H9 (cell line): ENCODE results near the gene DCPS. TPM values are rescaled to one million over a fixed set of nuclear protein-coding genes. Genes with fewer than 3 reads are reported as not detected.

Source experiments
- DNase-seq: peaks from one replicate; pipeline ENCODE4 v3.0.0-alpha.2; 2017
- H2AFZ ChIP-seq: one replicate; pipeline ENCODE4 v1.6.1; 2013; ENCODE audit warnings: mild to moderate bottlenecking, low read length, control low read depth, moderate library complexity
- H2AK5ac ChIP-seq: 2 replicates; pipeline ENCODE4 v1.6.1; 2013; ENCODE audit warnings: low read length, control low read depth, mixed read lengths; ENCODE audit not compliant: insufficient read length
- H2BK120ac ChIP-seq: one replicate; pipeline ENCODE4 v1.6.1; 2013; ENCODE audit warnings: low read depth, mild to moderate bottlenecking, low read length, control low read depth, inconsistent platforms; ENCODE audit not compliant: poor library complexity, severe bottlenecking
- H2BK12ac ChIP-seq: 2 replicates; pipeline ENCODE4 v1.6.1; 2013; ENCODE audit warnings: low read length, control low read depth, mixed read lengths, low read depth; ENCODE audit not compliant: insufficient read length
- H2BK15ac ChIP-seq: 2 replicates; pipeline ENCODE4 v1.6.1; 2013; ENCODE audit warnings: low read depth, low read length, control low read depth
- H2BK20ac ChIP-seq: one replicate; pipeline ENCODE4 v1.6.1; 2013; ENCODE audit warnings: low read depth, mild to moderate bottlenecking, low read length, control low read depth, inconsistent platforms; ENCODE audit not compliant: poor library complexity, severe bottlenecking
- H2BK5ac ChIP-seq: 2 replicates; pipeline ENCODE4 v1.6.1; 2013; ENCODE audit warnings: low read length, control low read depth, mixed read lengths; ENCODE audit not compliant: insufficient read length
- H3K14ac ChIP-seq: 2 replicates; pipeline ENCODE4 v1.6.1; 2013; ENCODE audit warnings: low read length, control low read depth; ENCODE audit not compliant: insufficient read depth
- H3K18ac ChIP-seq: 2 replicates; pipeline ENCODE4 v1.6.1; 2013; ENCODE audit warnings: low read depth, mild to moderate bottlenecking, mixed read lengths, low read length, control low read depth; ENCODE audit not compliant: insufficient read length
- H3K23ac ChIP-seq: 2 replicates; pipeline ENCODE4 v1.6.1; 2013; ENCODE audit warnings: low read length, control low read depth, mixed read lengths, low read depth; ENCODE audit not compliant: insufficient read length
- H3K23me2 ChIP-seq: 2 replicates; pipeline ENCODE4 v1.6.1; 2013; ENCODE audit warnings: low read depth, mild to moderate bottlenecking, mixed read lengths, low read length, control low read depth; ENCODE audit not compliant: insufficient read length, poor library complexity, severe bottlenecking
- H3K27ac ChIP-seq: 2 replicates; pipeline ENCODE4 v1.5.1; 2013; ENCODE audit warnings: low read length, control low read depth, mixed read lengths, low read depth; ENCODE audit not compliant: insufficient read length
- H3K27me3 ChIP-seq: 2 replicates; pipeline ENCODE4 v1.6.1; 2013; ENCODE audit warnings: low read length, control low read depth, inconsistent platforms; ENCODE audit not compliant: insufficient read depth
- H3K4ac ChIP-seq: 2 replicates; pipeline ENCODE4 v1.6.1; 2013; ENCODE audit warnings: low read depth, mild to moderate bottlenecking, control low read depth, inconsistent platforms, low read length, moderate library complexity
- H3K4me1 ChIP-seq: 2 replicates; pipeline ENCODE4 v1.6.1; 2013; ENCODE audit warnings: low read length, control low read depth, inconsistent platforms; ENCODE audit not compliant: insufficient read depth
- H3K4me2 ChIP-seq: 2 replicates; pipeline ENCODE4 v1.6.1; 2013; ENCODE audit warnings: low read length, control low read depth, mixed read lengths; ENCODE audit not compliant: insufficient read length, insufficient read depth
- H3K56ac ChIP-seq: 2 replicates; pipeline ENCODE4 v1.6.1; 2013; ENCODE audit warnings: low read depth, mild to moderate bottlenecking, mixed read lengths, low read length, control low read depth; ENCODE audit not compliant: insufficient read length
- H3K79me1 ChIP-seq: 2 replicates; pipeline ENCODE4 v1.6.1; 2013; ENCODE audit warnings: low read depth, mild to moderate bottlenecking, moderate library complexity, low read length, control low read depth, inconsistent platforms; ENCODE audit not compliant: insufficient read depth, poor library complexity, severe bottlenecking
- H3K79me2 ChIP-seq: 2 replicates; pipeline ENCODE4 v1.6.1; 2013; ENCODE audit warnings: low read length, control low read depth, inconsistent platforms; ENCODE audit not compliant: insufficient read depth
- H3K9ac ChIP-seq: 2 replicates; pipeline ENCODE4 v1.6.1; 2013; ENCODE audit warnings: low read length, control low read depth, mixed read lengths; ENCODE audit not compliant: insufficient read length; ENCODE audit errors: extremely low read depth
- H3K9me3 ChIP-seq: one replicate; pipeline ENCODE4 v1.6.1; 2013; ENCODE audit warnings: low read depth, low read length, inconsistent platforms; ENCODE audit not compliant: control insufficient read depth
- H3T11ph ChIP-seq: one replicate; pipeline ENCODE4 v1.6.1; 2013; ENCODE audit warnings: mild to moderate bottlenecking, low read length, control low read depth, inconsistent platforms
- H4K20me1 ChIP-seq: one replicate; pipeline ENCODE4 v1.6.1; 2013; ENCODE audit not compliant: control insufficient read depth, insufficient read length, insufficient read depth
- H4K5ac ChIP-seq: 2 replicates; pipeline ENCODE4 v1.6.1; 2013; ENCODE audit warnings: low read depth, mild to moderate bottlenecking, mixed read lengths, low read length, control low read depth; ENCODE audit not compliant: insufficient read length
- H4K8ac ChIP-seq: replicated peaks from 2 replicates; pipeline ENCODE4 v1.6.1; 2013; ENCODE audit warnings: low read length, control low read depth, mixed read lengths, low read depth; ENCODE audit not compliant: insufficient read length
- H4K91ac ChIP-seq: 2 replicates; pipeline ENCODE4 v1.6.1; 2013; ENCODE audit warnings: low read depth, mild to moderate bottlenecking, moderate library complexity, mixed read lengths, low read length, control low read depth; ENCODE audit not compliant: insufficient read length
- H3K27ac Mint-ChIP-seq, 3 experiments: 2 replicates in 2 of 3; 3 replicates in 1 of 3; pipeline ENCODE4 v1.8.0; 2020 to 2021; ENCODE audit warnings: mixed read lengths in 3 of 3, mild to moderate bottlenecking in 1 of 3, moderate library complexity in 1 of 3
- H3K27me3 Mint-ChIP-seq: 2 replicates; pipeline ENCODE4 v1.8.0; 2021; ENCODE audit warnings: low read depth, mild to moderate bottlenecking, moderate library complexity, mixed read lengths
- H3K36me3 Mint-ChIP-seq, 3 experiments: 2 replicates in 2 of 3; 3 replicates in 1 of 3; pipeline ENCODE4 v1.8.0; 2020 to 2021; ENCODE audit warnings: low read depth in 3 of 3, mixed read lengths in 3 of 3; ENCODE audit not compliant: insufficient read depth in 1 of 3
- H3K4me1 Mint-ChIP-seq, 2 experiments: 2 replicates each; pipeline ENCODE4 v1.8.0; 2020; ENCODE audit warnings: mixed read lengths in 2 of 2
- H3K4me3 Mint-ChIP-seq, 2 experiments: 2 replicates in 1 of 2; 3 replicates in 1 of 2; pipeline ENCODE4 v1.8.0; 2020 to 2021; ENCODE audit warnings: mild to moderate bottlenecking in 2 of 2, mixed read lengths in 2 of 2, moderate library complexity in 1 of 2
- H3K9me3 Mint-ChIP-seq, 2 experiments: 2 replicates in 1 of 2; 3 replicates in 1 of 2; pipeline ENCODE4 v1.8.0; 2020; ENCODE audit warnings: mild to moderate bottlenecking in 2 of 2, mixed read lengths in 2 of 2, moderate library complexity in 1 of 2
- WGBS: extraction: QIAGEN DNeasy Blood & Tissue Kit; methylation state at CpG from one replicate; pipeline ENCODE4 v1.1.7; 2013; ENCODE audit warnings: missing lambda C conversion rate, low lambda C conversion rate, mixed read lengths; ENCODE audit not compliant: insufficient read length; ENCODE audit errors: extremely low coverage; 5-methylcytosine and 5-hydroxymethylcytosine counted together
- total RNA-seq: library from RNA; stranded (reverse); gene quantifications from 2 replicates; pipeline ENCODE4 v1.2.1, GENCODE V29; 2021
- TF ChIP-seq, protein P1 (sequence below): fragments of 200-600 bp; sonication (generic); conservative IDR thresholded peaks from 3 replicates; pipeline ENCODE4 v1.8.0; 2021; ENCODE audit warnings: antibody characterized with exemption, mild to moderate bottlenecking

The DCPS gene
- total RNA-seq, 1 experiment from 2014 or later: 27.7 TPM

DNA sequence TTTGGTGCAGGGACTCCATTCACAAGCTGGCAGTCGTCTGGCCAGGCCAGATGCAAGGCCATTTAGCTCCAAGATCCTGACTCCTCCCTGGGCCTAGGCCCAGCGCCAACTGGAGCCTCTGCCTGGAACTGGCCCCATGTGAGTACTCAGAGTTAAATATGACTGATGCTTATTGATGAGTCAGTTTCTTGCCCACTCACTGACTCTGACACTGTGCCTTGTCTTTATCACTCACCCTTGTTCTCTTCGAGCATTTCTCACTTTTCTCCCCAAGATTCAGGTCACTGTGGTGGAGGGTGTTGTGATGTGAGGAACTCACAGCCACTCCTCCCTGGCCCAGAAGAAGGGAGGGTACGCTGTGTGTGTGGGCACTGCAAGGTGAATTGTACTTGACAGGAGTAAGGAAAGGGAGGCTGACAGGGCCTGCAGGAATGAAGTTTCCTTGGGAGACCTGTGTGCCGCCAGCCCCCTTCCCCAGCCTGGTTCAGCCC is 28.4 kb downstream of the DCPS start:
- H3T11ph ChIP-seq: no peak overlapping the region
- H4K5ac ChIP-seq: no peak overlapping the region
- TF ChIP-seq, protein P1, sequence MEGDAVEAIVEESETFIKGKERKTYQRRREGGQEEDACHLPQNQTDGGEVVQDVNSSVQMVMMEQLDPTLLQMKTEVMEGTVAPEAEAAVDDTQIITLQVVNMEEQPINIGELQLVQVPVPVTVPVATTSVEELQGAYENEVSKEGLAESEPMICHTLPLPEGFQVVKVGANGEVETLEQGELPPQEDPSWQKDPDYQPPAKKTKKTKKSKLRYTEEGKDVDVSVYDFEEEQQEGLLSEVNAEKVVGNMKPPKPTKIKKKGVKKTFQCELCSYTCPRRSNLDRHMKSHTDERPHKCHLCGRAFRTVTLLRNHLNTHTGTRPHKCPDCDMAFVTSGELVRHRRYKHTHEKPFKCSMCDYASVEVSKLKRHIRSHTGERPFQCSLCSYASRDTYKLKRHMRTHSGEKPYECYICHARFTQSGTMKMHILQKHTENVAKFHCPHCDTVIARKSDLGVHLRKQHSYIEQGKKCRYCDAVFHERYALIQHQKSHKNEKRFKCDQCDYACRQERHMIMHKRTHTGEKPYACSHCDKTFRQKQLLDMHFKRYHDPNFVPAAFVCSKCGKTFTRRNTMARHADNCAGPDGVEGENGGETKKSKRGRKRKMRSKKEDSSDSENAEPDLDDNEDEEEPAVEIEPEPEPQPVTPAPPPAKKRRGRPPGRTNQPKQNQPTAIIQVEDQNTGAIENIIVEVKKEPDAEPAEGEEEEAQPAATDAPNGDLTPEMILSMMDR: no peak
- no peak overlapping the region for H3K4me3 Mint-ChIP-seq
- H3K79me2 ChIP-seq: no peaks in the 10 kb centered on the region
- no peak overlapping the region for H3K14ac ChIP-seq
- H3K4me1 Mint-ChIP-seq: peaks cover 9 to 11% of the 10 kb centered on the region in 2 experiments
- H3K4me2 ChIP-seq: no peak overlapping the region
- no peak overlapping the region for H3K56ac ChIP-seq
- no peaks in the 10 kb centered on the region for H3K79me1 ChIP-seq
- no peak overlapping the region for H2BK20ac ChIP-seq
- H3K27ac ChIP-seq: no peak overlapping the region
- H3K9me3 Mint-ChIP-seq: no peaks in the 10 kb centered on the region
- H3K9ac ChIP-seq: no peak overlapping the region
- H3K27me3 ChIP-seq: no peaks in the 10 kb centered on the region
- H3K23me2 ChIP-seq: no peaks in the 10 kb centered on the region
- no peaks in the 10 kb centered on the region; the same call in 1 of the 2 replicates for H3K4me1 ChIP-seq
- no peak overlapping the region for H3K23ac ChIP-seq
- H4K20me1 ChIP-seq: peaks cover 3% of the 10 kb centered on the region
- no peak overlapping the region for H2BK120ac ChIP-seq
- H2AK5ac ChIP-seq: no peak overlapping the region
- no peak for DNase-seq
- no CpG with 5 or more reads among the region's 5 CpGs for WGBS
- H2BK15ac ChIP-seq: no peak overlapping the region
- H2BK12ac ChIP-seq: no peak overlapping the region
- no peak overlapping the region for H2AFZ ChIP-seq
- H3K9me3 ChIP-seq: no peaks in the 10 kb centered on the region
- no peak overlapping the region; a peak in 2 of 7 replicates for H3K27ac Mint-ChIP-seq
- no peak overlapping the region for H2BK5ac ChIP-seq
- no peak overlapping the region for H3K4ac ChIP-seq
- no peak overlapping the region for H4K8ac ChIP-seq
- H3K18ac ChIP-seq: no peak overlapping the region
- no peak overlapping the region for H4K91ac ChIP-seq
- peaks cover 12 to 36% (median 18%) of the 10 kb centered on the region in 3 experiments; a peak in 6 of 7 replicates for H3K36me3 Mint-ChIP-seq
- no peaks in the 10 kb centered on the region for H3K27me3 Mint-ChIP-seq
